Measurements from ENCODE around the gene ROR2.

DNA sequence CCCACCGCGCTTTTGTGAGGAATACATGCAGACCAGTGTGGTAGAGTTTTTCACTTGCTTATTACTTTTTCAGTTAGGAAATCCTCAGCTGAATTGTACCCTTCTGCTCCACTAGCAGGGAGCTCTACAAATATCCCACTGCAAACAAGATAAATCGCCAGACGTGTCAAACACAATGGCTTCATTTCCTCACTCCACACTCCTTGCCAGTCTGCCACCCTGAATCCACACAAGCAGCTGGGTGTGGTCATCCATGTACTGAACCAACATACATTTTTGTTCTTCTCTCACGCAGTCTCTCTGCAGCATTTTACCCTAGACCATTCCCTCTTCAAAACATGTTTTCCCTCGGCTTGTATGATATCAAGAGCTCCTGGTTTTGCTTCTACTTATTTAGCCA, 3.7 kb upstream of the ROR2 start:
- TF ChIP-seq, protein P1, sequence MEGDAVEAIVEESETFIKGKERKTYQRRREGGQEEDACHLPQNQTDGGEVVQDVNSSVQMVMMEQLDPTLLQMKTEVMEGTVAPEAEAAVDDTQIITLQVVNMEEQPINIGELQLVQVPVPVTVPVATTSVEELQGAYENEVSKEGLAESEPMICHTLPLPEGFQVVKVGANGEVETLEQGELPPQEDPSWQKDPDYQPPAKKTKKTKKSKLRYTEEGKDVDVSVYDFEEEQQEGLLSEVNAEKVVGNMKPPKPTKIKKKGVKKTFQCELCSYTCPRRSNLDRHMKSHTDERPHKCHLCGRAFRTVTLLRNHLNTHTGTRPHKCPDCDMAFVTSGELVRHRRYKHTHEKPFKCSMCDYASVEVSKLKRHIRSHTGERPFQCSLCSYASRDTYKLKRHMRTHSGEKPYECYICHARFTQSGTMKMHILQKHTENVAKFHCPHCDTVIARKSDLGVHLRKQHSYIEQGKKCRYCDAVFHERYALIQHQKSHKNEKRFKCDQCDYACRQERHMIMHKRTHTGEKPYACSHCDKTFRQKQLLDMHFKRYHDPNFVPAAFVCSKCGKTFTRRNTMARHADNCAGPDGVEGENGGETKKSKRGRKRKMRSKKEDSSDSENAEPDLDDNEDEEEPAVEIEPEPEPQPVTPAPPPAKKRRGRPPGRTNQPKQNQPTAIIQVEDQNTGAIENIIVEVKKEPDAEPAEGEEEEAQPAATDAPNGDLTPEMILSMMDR (IDR thresholded peaks at IDR 0.05; ENCODE audit: low read depth, low read length, missing input control): no peak
- TF ChIP-seq, protein P2, sequence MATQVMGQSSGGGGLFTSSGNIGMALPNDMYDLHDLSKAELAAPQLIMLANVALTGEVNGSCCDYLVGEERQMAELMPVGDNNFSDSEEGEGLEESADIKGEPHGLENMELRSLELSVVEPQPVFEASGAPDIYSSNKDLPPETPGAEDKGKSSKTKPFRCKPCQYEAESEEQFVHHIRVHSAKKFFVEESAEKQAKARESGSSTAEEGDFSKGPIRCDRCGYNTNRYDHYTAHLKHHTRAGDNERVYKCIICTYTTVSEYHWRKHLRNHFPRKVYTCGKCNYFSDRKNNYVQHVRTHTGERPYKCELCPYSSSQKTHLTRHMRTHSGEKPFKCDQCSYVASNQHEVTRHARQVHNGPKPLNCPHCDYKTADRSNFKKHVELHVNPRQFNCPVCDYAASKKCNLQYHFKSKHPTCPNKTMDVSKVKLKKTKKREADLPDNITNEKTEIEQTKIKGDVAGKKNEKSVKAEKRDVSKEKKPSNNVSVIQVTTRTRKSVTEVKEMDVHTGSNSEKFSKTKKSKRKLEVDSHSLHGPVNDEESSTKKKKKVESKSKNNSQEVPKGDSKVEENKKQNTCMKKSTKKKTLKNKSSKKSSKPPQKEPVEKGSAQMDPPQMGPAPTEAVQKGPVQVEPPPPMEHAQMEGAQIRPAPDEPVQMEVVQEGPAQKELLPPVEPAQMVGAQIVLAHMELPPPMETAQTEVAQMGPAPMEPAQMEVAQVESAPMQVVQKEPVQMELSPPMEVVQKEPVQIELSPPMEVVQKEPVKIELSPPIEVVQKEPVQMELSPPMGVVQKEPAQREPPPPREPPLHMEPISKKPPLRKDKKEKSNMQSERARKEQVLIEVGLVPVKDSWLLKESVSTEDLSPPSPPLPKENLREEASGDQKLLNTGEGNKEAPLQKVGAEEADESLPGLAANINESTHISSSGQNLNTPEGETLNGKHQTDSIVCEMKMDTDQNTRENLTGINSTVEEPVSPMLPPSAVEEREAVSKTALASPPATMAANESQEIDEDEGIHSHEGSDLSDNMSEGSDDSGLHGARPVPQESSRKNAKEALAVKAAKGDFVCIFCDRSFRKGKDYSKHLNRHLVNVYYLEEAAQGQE (IDR thresholded peaks at IDR 0.05): no peak
- TF ChIP-seq TAF1 (conservative IDR thresholded peaks at IDR 0.05) (no peak), ATF3 (IDR thresholded peaks at IDR 0.05) (no peak), RAD21 (IDR thresholded peaks at IDR 0.05) (no peak), EGR1 (IDR thresholded peaks at IDR 0.05; ENCODE audit: low read depth in 2 of 2) (no peak), ZBTB33 (IDR thresholded peaks at IDR 0.05) (no peak), NR2F2 (IDR thresholded peaks at IDR 0.05) (no peak), JUND (IDR thresholded peaks at IDR 0.05) (no peak)
- TF ChIP-seq, protein P3, sequence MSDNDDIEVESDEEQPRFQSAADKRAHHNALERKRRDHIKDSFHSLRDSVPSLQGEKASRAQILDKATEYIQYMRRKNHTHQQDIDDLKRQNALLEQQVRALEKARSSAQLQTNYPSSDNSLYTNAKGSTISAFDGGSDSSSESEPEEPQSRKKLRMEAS (IDR thresholded peaks at IDR 0.05): no peak

Data from liver (tissue), 3 donors.